ENCODE measurements around the gene ABHD8. TPM values are rescaled to one million over a fixed set of nuclear protein-coding genes. Genes with fewer than 3 reads are reported as not detected.

ABHD8 gene
- total RNA-seq, 4 donors from 2014 or later, result 12.2 to 25.0 (median 19.8) TPM

DNA sequence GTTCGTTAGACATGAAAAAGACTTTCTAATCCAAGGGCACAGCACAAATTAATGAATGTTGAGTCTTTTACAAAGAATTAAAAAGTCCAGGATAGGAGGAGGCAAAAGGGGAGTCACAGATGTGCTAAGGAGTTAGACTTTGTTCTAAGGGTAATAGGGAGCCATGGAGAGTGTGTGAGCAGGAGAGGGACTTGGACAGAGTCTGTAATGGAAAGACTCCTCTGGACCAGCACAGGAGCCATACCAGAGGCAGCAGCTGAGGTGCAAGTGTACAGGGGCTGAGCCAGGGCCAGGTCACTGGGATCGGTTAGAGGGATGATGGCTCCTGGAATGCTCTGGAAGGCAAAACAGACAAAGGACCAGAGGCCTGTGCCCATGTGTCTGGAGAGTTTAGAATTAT lies 44.7 kb upstream of the ABHD8 start:
- in situ Hi-C loops (cut with MboI; ENCODE audit: low sequenced_read_pairs in 4 of 4), result loop anchor here (5.0 to 10.0 kb wide), 2 partner anchors 39 to 117 kb away; partner anchors contain the start of gene NXNL1 (in 1 of the 4)
- H3K27ac ChIP-seq, result peak overlapping the region; percentile 54 to 75 (median 69)

GRCh38 chr19:17347361-17347760 lies 44.1 kb upstream of the ABHD8 start:
- DNase-seq (peak in 1 of 2 donors; percentile 35), ATAC-seq (peak in 1 of 2 donors; percentile 54)
- TF ChIP-seq CTCF (IDR thresholded peaks at IDR 0.05 in 4 of 5, conservative IDR thresholded peaks at IDR 0.05 in 1 of 5), result no peak
- TF ChIP-seq POLR2A (IDR thresholded peaks at IDR 0.05), result no peak
- Histone ChIP-seq H3K4me1 (peaks cover 30 to 33% of the 10 kb centered on the region in 2 donors), H3K27ac (peak overlapping the region; percentile 54 to 75 (median 69)), H3K4me3 (no peak overlapping the region), H3K36me3 (no peaks in the 10 kb centered on the region), H3K27me3 (no peaks in the 10 kb centered on the region), H3K9me3 (no peaks in the 10 kb centered on the region)
- in situ Hi-C loops (cut with MboI; ENCODE audit: low sequenced_read_pairs in 4 of 4) (loop anchor here (5.0 to 10.0 kb wide), 2 partner anchors 40 to 117 kb away; partner anchors contain the start of gene NXNL1 (in 1 of the 4)), intact Hi-C loops (cut with DNase I; ENCODE audit: low total_unique reads) (no loop called here)

More for the DNA sequence above, 44.7 kb upstream of the ABHD8 start:
- H3K4me3 ChIP-seq, result no peak overlapping the region
- intact Hi-C loops (cut with DNase I; ENCODE audit: low total_unique reads), result no loop called here
- no peak for ATAC-seq
- peaks cover 0 to 4% (median 0%) of the 10 kb centered on the region in 3 donors for H3K27me3 ChIP-seq
- peaks cover 30 to 33% of the 10 kb centered on the region in 2 donors for H3K4me1 ChIP-seq
- H3K36me3 ChIP-seq, result no peaks in the 10 kb centered on the region
- H3K9me3 ChIP-seq, result no peaks in the 10 kb centered on the region
- DNase-seq, result no peak
- TF ChIP-seq CTCF (IDR thresholded peaks at IDR 0.05 in 4 of 5, conservative IDR thresholded peaks at IDR 0.05 in 1 of 5) (no peak), POLR2A (IDR thresholded peaks at IDR 0.05) (no peak)

GRCh38 chr19:17346109-17346671 lies 43.0 kb upstream of the ABHD8 start:
- peak; percentile 78 to 81 for ATAC-seq
- peaks cover 0 to 6% of the 10 kb centered on the region in 2 donors for H3K36me3 ChIP-seq
- intact Hi-C loops (cut with DNase I; ENCODE audit: low total_unique reads), result loop anchor here (1.0 kb wide), 3 partner anchors 40 to 120 kb away; no protein-coding TSS in a partner anchor

DNA sequence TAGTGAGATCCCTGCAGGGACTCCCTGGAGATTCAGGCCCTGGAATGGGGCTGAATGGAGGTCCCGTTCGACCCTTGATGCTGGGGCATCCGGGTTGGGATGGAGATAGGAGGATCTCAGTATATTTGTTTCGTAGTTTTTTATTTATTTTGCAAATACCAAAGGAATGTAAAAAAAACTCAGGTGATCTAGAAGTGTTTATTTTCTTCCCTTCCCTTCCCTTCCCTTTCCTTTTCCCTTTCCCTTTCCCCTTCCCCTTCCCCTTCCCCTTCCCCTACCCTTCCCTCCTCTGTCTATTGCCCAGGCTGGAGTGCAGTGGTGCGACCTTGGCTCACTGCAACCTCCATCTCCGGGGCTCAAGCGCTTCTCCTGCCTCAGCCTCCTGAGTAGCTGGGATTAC lies 38.6 kb upstream of the ABHD8 start:
- no peak overlapping the region for H3K27ac ChIP-seq
- H3K36me3 ChIP-seq, result peaks cover 0 to 16% of the 10 kb centered on the region in 2 donors
- TF ChIP-seq CTCF (IDR thresholded peaks at IDR 0.05 in 4 of 5, conservative IDR thresholded peaks at IDR 0.05 in 1 of 5) (no peak), POLR2A (IDR thresholded peaks at IDR 0.05) (no peak)
- intact Hi-C loops (cut with DNase I; ENCODE audit: low total_unique reads), result no loop called here
- ATAC-seq (no peak), DNase-seq (no peak)
- no peaks in the 10 kb centered on the region for H3K9me3 ChIP-seq
- in situ Hi-C loops (cut with MboI; ENCODE audit: low sequenced_read_pairs in 4 of 4), result loop anchor here in 1 of 4 donors (10.0 kb wide), 1 partner anchor 123 kb away; the partner anchor contains the start of gene NXNL1
- H3K4me1 ChIP-seq, result peaks cover 12 to 19% of the 10 kb centered on the region in 2 donors
- no peaks in the 10 kb centered on the region for H3K27me3 ChIP-seq
- no peak overlapping the region for H3K4me3 ChIP-seq

More at GRCh38 chr19:17346109-17346671, 43.0 kb upstream of the ABHD8 start:
- in situ Hi-C loops (cut with MboI; ENCODE audit: low sequenced_read_pairs in 4 of 4), result loop anchor here (5.0 to 10.0 kb wide), 2 partner anchors 41 to 119 kb away; partner anchors contain the start of gene NXNL1 (in 1 of the 4)
- Histone ChIP-seq H3K4me1 (peaks cover 30 to 33% of the 10 kb centered on the region in 2 donors), H3K9me3 (no peaks in the 10 kb centered on the region), H3K4me3 (no peak overlapping the region), H3K27ac (peak overlapping the region; percentile 54 to 75 (median 69)), H3K27me3 (no peaks in the 10 kb centered on the region)
- peak in 1 of 2 donors; percentile 59 for DNase-seq
- TF ChIP-seq POLR2A (IDR thresholded peaks at IDR 0.05) (no peak), CTCF (IDR thresholded peaks at IDR 0.05 in 4 of 5, conservative IDR thresholded peaks at IDR 0.05 in 1 of 5) (peak; percentile 93 to 98 (median 97))
